ENCODE measurements around the gene KRT12.

The KRT12 gene

DNA sequence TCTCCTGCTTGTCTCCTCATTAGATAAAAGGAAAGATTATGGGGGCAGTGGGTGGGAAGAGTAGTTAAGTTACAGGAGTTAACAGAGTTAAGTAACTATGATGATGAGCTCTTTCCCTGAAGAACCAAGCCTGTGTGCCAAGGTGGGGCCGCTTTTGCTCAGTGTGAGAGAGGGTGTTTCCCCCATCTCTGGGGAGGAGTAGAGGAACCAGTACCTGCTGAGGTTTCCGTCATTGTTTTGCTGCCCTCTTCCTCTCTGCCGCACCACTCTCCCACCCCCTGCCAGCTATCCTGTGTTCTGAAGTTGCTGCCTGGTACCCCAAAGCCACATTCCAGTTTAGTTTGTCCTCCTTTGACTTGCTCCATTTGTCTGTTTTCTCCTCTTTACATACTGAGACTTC, 23.8 kb downstream of the KRT12 start:
- DNase-seq (ENCODE audit: low spot score) = no peak

DNA sequence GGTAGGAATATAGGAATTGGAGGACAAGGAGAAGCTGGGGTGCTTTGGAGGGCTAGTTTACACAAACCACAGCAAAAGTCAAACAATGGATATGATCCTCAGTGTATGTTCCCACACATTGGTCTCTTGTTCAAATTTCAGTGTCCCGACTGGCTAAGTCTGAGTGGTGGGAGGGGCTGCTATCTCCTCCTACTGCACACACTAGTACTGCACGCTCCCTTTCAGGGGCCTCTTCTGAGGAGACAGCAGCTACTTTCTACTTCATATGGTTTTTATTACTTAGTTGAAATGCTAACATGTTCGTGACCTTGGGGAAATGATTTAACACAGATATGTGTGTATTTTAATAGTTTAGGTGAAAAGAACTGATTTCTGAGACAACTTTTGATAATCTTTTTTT, 25.8 kb downstream of the KRT12 start:
- peak; percentile 38 for DNase-seq (ENCODE audit: low spot score)

DNA sequence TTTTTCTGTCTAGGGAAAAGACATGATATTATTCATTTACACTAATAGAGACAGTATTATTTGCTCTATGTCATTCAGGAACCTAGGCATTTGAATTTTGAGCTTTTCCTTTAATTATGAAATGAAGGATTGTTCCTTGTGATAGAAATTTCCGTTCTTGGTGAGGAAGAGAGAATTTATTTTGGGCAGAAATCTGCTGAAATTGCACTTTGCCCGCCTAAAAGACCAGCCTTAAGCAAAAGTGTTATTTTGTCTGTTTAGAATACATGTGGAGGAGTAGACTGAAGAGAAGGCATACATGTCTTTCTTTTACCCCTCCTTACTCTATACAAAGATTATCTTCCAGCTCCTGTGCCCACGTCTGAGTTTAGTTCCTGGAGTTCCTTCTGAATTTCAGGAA, 27.8 kb downstream of the KRT12 start:
- no peak for DNase-seq (ENCODE audit: low spot score)

DNA sequence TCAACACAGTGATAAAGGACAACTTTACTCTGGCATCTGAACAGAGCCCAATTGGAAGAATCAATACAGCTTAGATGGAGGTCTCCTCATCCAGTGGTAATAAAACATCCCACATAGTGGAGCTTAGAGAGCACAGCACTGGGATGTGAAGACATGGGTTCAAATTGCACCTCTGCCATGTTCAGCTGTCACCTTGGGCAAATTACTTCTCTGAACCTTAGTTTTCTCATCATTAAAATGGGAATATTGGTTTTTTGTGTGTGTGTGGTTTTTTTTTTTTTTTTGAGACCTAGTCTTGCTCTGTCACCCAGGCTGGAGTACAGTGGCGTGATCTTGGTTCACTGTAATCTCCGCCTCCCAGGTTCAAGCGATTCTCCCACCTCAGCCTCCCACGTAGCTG, 31.0 kb downstream of the KRT12 start:
- DNase-seq (ENCODE audit: low spot score) = no peak

DNA sequence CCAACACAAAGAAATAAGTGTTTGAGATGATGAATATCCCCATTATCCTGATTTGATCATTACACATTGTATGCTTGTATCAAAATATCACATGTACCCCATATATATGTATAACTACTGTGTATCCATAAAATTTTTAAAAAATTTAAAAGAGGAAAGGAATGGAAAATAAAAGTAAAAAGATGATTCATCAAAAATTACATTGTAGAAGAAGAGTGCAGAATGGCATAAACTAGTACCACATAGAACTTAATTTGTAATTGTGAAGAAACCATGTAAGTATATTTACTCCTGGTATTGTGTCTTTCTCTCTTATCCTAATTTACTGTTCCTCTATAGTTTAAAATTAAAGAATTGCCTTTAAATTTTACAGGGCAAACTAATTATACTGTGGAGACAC, 33.1 kb downstream of the KRT12 start:
- no peak for DNase-seq (ENCODE audit: low spot score)

DNA sequence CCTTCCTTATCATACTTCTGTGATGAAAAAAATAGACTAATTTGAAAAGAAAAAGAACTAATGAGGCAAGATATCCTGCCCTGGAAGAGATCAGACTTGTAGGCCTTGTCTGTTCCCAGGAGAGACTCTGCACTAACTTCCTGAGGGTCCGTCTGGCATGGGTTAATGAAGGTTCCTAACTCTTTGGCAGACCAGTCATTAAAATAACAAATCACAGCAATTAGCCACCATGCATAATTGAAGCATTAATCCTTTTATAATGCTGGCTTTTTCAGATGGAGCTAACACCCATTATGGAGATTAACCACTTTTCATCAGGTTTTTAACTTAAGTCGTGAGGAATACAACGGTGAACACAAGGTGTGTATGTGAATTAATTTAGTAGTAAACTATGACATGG, 34.2 kb downstream of the KRT12 start:
- DNase-seq (ENCODE audit: low spot score) = no peak

DNA sequence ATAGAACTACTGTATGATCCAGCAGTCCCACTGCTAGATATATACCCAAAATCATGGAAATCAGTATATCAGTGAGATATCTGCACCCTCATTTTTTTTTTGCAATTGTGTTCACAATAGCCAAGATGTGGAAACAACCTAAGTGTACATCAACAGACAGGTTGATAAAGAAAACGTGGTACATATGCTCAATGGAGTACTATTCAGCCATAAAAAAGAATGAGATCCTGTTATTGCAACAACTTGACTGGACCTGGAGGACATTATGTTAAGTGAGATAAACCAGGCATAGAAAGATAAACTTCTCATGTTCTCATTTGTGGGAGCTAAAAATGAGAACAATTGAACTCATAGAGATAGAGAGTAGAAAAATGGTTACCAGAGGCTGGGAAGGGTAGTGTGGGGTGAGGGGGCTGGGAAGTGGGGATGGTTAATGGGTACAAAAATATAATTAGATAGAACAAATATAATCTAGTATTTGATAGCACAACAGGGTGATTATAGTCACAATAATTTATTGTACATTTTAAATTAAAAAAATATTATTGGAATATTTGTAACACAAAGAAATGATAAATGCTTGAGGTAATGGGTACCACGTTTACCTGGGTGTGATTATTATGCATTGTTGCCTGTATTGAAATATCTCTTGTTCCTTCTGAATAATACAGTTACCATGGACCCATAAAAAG, 36.8 kb downstream of the KRT12 start:
- DNase-seq (ENCODE audit: low spot score) = no peak

DNA sequence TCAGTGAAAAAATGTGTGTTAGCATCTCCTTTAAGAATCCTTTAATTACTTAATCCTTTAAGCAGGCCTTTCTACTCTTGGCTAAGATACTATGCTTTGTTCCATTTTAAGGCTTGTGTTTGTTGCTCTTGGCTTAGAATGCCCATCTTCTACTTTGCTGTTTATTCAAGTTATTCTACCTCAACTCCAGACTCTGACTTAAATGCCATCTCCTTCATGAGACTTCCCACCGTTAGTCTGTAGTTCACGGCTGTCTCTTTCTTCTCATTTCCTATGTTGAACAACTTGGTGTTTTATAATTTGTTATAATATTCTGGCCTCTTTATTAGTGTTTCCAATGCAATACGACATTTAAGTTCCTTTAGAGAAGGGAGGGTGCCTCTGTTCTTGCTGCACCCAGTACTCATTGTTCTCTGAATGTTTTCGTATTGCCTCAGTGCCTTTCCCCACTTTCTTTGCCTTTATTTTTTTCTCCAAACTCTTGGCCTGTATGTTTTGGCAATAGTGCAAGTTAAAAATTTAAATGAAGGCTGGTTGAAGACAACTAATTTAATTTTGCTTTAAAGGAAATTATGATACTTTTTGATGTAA, 38.5 kb downstream of the KRT12 start:
- no peak for DNase-seq (ENCODE audit: low spot score)

DNA sequence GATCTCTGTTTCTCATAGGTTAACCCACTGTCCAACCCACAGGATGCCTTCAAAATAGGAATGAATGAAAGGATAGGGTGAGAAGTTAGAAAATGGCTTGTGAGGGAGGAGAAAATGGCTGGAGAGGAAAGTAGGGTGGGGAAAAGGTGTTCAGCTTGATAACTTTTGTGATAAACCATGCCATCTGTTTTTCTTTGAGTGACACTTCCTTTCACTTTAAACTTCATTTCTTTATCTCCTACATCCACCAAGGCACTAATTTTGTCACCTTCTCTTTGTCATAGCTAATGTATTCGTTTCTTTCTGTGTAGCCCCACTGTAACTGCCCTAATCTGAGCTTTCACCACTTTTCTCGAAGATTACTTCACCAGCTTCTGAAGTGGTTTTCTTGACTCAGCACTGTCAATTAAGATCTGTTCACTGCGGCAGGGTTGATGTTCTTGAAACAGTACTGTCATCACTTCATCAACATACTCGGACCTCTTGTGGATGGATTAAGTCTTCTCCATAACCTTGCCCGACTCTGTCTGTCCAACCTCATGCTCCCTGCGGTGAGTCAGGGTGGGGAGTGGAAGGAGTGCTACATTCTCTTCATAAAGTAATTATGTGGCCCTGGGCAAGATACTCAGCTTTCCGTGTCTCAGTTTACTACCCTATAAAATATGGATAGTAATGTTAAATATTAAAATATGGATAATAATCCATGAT, 39.1 kb downstream of the KRT12 start:
- DNase-seq (ENCODE audit: low spot score) = no peak

DNA sequence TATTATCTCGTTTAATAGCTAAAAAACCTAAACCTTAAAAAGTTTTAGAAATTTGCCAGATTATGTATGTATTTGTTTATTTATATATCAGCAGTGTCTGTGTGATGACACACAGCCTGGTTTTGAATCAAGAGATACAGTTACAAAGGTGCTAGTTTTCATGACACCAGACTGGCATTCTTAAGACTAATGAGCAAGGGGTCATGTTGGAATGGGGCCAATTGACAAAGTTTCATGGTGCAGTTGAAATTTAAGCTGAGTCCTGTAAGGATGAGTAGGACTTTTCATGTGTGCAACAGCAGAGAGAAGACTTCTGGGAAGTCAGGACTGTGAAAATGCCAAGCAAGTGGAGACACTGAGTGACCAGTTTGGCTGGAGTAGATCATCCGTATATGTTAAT, 41.4 kb downstream of the KRT12 start:
- no peak for DNase-seq (ENCODE audit: low spot score)

DNA sequence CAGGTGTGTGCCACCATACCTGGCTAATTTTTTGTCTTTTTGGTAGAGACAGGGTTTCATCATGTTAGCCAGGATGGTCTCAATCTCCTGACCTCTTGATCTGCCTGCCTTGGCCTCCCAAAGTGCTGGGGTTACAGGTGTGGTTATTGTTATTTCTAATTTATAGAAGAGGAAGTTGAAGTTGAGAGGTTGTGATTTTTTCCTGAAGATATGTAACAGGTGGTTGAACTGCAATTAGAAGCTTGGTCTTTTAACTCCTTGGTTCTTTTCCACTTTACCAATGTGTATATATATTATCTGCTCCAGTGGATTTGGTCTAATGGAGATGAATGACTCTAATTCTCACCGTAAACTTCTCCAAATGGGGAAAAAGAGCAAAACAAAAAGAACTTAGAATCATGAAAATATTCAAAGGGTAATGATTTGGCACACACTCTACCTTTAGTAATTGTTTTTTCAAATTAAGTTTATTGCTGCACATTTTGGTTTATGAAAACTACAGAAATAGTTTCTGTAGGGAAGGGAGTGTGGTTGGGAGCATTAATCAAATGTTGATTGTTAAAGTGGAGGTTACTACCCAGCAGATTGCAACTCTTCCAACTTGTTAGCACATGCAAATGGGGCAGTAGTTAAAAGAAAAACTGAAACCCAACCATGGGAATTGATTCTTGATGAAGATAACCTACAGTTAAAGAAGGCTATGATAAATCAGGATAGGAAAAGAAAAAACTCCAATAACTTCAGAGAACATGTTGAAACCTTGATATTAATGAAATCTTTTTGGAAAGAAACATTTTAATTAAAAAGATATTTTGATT, 42.8 kb downstream of the KRT12 start:
- DNase-seq (ENCODE audit: low spot score) = no peak

DNA sequence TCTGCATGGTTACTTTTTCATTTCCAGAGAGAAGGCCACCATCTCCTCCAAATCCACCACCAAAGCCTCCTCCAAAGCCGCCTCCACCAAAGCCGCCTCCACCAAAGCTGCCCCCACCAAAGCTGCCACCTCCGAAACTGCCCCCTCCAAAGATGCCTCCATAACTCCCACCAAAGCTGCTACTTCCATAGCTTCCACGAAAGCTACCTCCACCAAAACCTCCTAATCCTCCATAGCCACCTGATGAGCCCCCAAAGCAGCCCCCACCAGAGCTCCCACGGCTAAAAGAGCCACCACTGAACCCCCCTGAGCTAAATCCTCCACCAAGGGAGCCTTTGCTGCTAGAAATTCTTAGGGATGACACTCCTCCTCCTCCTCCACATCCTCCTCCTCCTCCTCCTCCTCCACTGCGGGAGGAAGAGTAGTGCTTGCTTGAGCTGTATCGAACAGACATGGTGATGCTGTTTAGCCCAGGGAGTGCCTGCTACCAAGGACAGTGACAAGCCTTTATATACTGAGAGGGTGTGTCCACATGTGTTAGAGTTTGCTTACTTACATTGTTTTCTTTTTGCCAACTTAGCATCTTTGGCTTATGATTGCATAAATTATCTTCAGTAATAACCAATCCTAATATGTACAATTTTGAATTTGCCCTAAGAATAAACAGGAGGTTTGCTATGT, 44.8 kb downstream of the KRT12 start, which contains the start of gene KRT10:
TSS of gene KRT10 (minus strand) at position 483 of the 681 bp plus-strand sequence. CDS start at position 454, 29 bp downstream.
- no peak for DNase-seq (ENCODE audit: low spot score)

DNA sequence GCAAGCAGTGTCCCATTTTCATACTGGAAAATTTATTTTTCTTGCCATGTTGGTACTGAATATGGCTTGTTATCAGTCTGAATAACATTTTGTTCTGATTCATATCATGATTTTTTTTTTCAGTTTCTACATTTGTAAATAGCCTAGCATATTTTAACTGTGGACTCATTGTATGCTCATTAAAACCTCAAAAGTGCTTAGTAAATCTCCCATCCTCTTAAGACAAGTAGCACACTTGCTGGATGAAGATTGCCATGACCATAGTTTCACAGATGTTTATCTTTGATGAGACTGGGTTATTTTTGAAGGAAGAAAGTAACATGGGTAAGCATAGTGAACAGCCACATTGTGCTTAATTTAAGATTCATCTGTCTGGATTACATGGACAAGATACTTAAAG, 45.5 kb downstream of the KRT12 start:
- no peak for DNase-seq (ENCODE audit: low spot score)

DNA sequence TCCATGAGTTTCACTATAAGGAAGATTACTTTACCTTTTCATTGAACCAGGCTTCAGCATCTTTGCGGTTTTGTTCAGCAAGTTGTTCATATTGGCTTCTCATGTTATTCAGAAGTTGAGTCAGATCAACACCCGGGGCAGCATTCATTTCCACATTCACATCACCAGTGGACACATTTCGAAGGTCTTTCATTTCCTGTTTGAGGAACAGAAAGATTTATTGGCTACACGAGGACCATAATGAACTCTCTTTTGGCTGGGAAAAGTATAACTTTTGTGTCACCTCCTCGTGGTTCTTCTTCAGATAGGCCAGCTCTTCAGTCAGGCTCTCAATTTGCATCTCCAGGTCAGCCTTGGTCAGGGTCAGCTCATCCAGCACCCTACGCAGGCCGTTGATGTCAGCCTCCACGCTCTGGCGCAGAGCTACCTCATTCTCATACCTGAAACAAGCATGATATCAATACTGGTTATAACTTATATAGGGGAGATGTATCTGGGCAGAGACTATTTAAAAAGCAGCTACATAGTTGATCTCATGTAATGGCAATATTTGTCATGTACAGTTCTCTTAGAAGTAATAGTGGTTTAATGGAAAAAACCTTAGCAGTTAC, 46.7 kb downstream of the KRT12 start:
- no peak for DNase-seq (ENCODE audit: low spot score)

DNA sequence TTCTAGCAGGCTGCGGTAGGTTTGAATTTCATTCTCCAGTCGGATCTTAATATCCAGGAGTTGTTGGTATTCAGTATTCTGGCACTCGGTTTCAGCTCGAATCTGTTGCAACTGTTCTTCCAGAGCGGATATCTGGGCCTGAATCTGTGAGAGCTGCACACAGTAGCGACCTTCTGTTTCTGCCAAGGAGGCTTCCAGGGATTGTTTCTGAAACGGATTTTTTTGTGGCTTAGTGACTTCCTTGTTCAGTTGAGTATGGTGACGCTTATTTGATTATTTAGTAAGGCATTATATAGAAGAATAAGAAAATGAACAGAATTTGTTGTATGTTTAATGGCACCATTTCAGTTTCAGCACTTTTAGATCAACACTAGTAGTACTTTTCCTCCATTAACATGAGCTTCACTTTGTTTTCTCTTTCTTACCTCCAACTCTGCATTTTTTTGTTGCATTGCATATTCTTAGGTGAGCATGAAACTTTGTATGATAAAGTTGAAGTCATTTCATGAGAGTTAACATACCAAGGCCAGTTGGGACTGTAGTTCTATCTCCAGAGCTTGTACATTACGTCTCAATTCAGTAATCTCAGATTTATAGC, 47.4 kb downstream of the KRT12 start:
- peak; percentile 31 for DNase-seq (ENCODE audit: low spot score)

DNA sequence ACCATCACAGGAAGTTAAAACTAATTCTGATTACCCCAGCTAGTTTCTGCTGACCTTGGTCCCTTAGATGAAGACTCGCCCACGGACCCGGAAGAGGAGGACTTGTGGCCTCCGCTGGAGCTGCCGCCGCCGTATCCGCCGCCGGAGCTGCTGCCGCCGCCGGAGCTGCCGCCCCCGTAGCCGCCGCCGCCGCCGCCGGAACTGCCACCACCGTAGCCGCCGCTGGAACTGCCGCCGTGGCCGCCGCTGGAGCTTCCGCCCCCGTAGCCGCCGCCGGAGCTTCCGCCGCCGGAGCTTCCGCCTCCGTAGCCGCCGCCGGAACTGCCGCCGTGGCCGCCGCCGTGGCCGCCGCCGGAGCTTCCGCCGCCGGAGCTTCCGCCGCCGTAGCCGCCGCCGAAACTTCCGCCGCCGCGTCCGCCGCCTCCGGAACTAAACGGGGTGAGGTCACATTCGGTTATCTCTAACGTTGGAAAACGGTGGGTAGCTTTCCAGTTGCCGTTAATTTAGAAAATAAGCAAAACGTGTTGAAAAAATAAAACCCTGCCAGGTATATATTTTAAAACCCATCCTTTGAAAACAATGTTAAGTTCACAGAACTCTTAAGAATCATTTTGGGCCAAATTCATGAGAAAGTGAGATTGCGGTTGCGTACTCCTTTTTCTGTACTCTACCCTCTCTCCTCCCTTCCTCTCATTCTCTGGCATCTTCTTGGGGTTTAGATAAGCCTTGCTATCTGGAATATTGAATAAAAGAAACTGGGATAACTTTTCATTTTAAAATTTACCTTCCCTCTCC, 48.1 kb downstream of the KRT12 start:
- peak; percentile 88 for DNase-seq (ENCODE audit: low spot score)

DNA sequence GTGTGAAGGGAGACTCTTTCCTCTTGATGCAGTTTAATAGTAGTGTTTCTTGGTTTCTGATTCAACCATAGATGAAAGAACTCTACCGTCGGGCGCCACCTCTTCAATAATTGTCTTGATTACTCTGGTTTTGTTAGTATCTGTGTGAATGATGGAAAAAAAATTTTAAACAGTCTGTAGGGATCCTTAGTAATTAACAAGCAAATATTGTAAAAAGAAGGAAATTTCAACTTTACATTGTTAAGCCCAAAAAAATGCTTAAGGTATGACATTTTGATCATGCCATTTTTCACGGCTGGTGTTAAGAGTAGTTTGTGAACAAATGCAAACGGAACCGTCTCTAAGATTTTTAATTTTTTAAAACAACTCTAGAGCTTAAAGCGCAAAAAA, 48.7 kb downstream of the KRT12 start:
- DNase-seq (ENCODE audit: low spot score) = no peak

DNA sequence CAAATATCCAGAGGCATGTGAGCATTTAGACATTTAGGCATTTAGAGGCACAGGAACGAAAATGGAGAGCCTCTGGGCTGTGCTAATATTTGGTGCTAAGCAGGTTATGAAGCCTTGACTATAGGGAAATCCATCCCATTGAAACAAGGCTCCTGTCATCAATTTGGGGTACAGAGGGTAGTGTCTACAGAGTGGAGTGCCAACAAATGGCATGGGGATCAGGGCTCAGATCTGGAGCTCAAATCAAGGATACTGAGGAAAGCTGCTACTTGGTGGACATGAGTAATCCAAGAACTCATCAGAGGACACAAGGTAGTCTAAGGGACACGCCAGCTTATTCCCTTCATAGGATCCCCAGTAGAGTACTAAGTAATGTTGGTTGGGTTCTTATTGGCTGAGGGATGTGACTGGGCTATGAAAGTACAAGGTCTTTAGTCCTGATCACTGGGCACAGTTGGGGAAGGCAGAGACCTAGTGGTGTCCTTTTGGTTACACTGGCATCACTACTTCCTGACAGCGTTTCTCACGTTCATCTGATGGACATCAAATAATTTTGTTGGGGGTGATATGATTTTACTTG, 49.8 kb downstream of the KRT12 start:
- no peak for DNase-seq (ENCODE audit: low spot score)

DNA sequence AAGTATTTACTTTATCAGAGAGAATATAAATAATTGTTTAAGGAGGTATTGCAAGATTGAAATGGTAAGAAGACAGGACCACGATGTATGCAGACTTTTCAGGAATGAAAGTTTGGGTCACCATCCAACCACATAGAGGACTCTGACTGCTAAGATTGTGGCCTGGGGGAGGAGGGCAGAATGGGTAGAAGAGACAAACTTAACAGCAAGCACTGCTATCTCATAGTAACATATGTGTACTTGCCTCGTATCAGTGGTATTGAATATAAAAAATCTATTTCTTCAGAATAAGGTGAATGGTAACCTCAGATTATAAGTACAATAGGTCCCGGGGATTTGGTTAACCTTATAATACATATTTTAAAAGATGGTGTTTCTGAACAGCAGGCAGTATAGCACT, 50.5 kb downstream of the KRT12 start:
- no peak for DNase-seq (ENCODE audit: low spot score)

DNA sequence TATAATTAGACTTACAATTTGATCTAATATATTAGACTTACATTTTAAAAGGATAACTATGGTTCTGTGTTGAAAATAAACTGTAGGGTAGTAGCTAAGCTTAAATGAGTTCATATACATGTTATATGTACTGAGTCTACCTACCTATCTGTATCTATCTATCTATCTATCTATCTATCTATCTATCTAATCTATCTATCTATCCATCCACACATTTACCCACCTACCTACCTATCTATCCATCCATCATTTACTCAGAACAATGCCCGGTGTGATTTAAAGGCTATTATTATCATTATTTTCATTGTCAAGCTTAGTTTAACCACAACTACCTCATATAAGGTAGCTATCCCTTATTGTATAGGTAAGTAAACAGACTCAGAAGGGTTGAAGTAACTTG, 51.6 kb downstream of the KRT12 start:
- no peak for DNase-seq (ENCODE audit: low spot score)

Data from GM03348 (cell line).